GM21737 (cell line): ENCODE data around the gene AGAP1.

ENCODE experiments used
- ATAC-seq: cut with Tn5 transposase; IDR thresholded peaks from one replicate; pipeline ENCODE4 v1.9.1; 2021; ENCODE audit warnings: mild to moderate bottlenecking, moderate library complexity; ENCODE audit not compliant: unreplicated experiment

AGAP1 gene

DNA sequence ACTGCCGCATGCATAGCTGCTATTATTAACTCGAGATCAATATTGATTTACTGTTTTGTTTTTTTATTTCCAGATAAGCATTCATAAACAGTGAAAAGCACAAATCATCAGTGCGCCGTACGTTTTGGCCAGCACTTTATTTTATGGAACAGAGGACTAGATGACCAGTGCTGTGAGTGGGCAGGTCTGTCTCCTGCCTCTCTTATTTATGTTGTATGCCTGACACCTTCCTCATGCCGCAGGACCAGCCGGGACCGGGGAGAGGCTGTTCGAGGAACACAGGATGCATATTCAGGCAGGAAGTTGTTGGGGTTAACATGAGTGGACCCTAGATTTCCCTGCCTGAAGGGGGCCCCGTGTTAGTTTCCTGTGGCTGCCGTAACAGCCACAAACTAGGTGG is 72.6 kb downstream of the AGAP1 start:
- no peak for ATAC-seq

DNA sequence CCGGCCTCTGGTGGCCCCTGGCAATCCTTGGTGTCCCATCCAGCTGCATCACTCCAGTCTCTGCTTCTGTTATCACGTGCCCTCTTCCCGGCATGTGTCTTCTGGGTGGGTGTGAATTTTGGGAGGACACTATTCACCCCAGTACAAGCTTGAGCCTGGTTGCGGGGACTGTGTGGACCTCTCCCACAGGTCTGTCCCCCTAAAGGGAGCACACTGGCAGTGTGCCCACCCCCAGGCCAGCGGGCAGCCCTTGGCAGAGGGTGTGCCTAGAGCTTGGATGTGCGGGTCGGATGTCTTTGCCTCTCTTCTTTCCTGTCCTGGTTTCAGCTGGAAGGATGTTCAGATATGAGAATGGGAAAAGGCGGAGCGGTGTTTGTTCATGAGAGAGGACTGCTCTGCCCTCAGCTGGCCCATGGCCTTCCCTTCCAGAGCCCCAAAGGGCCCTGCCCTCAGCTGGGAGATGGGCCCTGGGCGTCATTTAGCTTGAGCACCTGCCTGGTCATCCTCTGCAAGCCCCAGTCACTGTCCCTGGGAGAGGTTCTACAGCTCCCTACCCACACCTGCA is 73.2 kb downstream of the AGAP1 start:
- ATAC-seq: no peak

DNA sequence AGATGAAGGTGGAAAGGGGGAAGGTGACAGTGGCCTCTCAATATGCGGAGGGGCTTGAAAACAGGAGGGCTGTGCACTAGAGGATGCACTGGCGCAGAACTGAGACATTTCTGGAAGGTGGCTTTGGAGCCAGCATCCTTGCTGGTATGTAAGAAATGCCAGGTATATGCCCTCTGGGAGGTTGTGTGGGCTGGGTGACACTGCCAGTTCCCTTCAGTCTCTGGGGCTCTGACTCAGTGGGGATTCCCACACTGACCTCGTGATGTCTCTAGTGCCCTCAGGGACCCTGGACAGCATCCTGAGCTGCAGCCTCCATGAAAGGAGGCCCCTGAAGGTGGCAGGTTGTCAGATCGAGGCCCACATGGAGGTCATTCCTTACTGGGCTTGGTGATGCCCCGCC is 74.0 kb downstream of the AGAP1 start:
- no peak for ATAC-seq

DNA sequence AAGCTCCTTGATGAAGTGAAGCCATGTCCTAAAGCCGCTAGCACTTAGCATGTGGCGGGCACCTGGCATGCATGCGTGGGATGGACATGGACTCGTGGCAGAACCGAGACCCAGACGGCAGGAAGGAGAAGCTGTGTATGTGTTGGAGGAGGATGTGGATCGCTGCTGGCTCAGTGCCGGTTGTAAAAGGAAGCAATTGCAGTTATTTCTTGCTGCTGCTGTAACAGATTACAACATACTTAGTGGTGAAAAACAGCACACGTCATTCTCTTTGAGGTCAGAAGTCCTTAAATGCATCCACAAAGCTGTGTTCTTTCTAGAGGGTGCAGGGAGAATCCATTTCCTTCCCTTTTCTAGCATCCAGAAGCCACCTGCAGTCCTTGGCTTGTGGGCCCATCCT is 74.6 kb downstream of the AGAP1 start:
- ATAC-seq: no peak

DNA sequence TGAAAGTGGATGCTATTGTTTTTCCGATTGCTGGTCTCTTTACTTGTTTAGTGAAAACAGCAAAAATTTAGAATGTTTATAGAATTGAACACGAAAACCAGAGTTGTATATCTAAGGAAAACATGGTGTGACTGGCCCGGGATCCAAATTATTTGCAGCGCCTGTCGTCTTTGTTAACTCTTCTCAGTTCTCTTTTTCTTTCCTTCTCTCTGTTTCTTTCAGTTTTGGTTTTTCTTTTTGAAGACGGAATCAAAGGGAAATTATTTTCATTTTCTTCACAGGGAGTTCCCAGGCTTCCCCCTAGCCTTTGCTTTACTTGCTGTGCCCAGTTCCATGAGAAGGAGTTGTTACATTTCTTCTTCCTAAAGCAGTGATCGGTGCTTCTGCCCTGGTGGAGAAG is 76.0 kb downstream of the AGAP1 start:
- ATAC-seq: no peak

DNA sequence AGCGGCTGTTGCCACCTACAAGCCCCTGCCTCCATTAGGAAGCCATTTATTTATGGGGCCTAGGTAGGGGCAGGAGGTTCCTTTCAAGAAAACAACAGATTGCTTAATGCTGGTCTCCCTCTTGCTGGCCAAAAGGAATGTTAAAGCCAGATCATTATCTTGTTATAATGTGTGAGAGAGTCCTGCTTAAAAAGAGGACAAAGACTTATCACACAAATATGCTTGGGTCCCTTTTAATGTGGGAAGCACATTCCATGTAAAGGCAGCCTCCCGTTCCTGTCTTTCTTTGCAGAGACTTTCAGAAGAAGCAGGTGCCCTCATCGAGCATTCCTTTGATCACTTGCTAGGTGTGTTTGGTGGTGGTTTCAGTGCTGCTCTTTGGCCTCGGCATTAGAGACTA is 76.4 kb downstream of the AGAP1 start:
- no peak for ATAC-seq

DNA sequence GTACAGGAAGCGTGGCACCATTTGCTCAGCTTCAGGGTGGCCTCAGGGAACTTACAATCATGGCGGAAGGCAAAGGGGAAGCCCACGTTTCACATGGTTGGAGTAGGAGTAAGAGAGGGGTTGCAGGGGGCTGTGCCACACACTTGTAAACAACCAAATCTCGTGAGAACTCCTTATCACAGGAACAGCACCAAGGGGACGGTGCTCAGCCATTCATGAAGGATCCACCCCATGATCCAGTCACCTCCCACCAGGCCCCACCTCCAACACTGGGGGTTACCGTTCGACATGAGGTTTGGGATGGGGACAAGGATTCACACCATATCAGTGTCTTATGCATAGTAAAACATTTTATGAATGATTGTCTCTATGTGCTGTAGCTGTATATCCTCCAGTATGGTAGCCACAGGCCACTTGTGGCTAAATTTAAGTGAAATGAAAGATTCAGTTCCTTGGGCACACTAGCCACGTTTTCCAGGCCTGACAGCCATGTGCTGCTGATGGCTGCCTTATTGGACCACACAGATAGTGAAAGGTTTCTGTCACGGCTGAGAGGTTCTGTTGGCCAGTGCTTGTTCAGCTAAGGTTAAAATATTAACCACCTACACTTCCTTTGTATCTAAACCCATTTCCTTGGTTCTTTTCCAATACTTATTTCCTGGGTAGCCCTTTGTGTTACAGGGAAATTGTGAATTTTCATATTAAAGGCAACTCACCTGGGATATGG is 77.3 kb downstream of the AGAP1 start:
- no peak for ATAC-seq

DNA sequence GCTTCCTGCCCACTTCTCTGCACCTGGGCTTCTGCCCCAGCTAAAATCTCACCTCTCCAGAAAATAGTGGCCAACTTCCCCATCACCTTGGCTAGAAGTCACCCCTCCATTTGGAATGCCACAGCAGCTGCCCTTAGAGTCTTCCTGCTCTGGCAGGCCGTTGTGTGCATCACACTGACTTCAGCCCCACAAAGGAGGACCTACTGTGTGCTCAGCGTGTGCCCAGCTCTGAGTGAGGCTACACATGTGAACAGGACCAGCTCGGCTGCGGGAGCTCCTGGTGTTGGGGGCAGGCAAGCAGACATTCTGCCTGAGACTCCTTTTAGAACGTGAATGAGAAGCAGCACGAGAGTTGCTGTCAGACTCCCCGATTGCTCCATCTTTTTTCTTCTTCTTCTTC is 78.7 kb downstream of the AGAP1 start:
- ATAC-seq: no peak

DNA sequence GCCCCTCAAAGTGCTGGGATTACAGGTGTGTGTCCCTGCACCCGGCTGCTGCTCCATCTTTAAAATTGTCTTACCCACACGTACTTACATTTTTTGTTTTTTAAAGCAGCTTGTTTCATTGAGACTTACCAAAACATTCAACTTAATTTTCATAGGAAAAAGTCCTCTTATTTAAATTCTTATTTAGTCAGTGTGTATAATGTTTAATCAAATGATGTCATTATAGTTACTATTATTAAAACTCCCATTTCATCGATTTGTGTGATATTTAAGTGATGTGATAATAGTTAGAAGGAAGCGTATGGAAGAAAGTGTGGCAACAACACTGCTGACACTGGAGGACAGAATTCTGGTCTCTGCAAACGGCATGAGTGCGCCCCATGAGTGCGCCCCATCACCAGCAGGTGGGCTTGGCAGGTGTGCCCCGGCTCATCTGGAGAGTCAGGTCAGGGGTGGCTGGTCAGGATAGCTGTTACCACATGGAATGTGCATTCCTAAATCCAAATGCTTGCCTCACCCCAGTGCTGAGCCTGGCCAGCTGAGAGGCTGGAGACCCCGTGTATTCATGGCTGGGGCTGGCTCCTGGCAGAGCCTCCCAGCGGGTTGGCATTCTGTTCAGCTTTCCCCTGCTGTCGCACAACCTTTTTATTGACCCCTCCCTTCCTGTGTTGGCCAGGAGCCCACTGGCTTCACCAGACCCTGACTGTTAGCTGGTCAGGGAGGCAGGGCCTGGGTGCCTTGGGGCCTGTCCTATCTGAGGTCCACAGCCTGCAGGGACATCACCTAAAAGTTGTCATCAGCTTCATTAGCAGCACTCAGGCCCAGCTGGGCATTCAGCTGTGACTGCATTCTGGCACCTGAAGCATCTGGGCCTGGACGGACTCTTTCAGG is 79.7 kb downstream of the AGAP1 start:
- no peak for ATAC-seq

DNA sequence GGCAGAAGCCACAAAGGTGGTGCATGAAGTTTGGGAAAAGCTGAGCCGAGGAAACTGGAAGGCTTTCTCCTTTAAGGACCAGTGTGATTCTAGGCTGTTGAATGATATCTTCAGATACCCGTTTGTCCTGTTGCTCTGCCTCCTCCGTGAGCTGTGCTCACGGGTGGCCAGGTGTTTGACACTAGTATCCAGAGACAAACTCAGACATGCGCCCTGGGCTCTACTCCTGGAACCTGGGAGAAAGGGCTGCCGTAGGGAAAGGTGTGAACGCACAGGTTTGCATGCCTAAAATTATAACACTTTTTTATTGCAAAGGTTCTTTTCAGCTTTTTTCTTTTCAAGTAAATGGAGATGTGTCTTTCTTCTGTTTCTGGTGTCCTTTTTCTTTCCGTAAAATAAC is 81.6 kb downstream of the AGAP1 start:
- ATAC-seq: no peak

DNA sequence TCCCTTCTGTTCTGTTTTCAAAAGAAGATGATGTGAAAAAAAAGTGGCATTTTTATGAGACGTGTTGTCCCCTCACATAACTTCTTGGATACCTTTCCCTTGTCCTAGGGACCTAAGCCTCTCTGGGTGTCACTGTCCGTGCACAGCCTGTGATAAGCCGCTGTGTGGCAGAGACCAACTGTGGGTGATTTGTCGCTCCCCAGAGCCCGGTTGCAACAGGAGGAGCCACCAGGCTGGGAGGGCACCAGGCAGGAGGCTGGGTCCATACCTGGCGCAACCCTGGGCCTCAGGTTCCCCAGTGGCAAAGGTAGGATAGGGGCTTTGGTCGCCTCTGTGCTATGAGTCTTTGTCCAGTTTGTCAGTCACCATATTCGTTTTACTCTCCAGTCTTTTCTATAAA is 82.1 kb downstream of the AGAP1 start:
- no peak for ATAC-seq

DNA sequence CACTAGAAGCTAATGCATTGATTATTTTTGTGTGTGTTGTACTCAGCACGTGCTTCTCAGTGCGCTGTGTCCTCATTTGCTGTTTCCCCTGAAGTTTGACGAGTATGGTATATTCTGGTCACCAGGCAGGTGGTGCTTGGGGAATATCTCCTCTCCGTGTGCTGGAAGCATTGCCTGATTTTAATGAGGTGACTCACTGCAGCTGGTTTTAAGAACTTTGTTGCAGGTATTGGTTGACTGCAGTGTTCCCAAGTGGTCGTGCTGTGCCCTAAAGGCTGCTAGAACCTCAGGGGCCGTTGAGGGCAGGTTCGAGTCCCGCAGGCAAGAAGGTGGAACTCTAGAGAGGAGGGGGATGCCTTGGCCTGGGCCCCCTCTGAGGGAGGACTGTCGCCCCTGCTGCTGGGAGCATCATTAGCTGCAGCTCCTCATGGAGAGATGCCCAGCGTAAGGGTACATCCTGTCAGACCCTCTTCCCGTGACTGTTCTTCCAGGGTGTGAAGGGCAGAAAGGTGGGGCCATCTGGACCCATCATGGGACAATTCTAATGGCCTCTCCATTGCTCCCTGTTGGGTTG is 82.6 kb downstream of the AGAP1 start:
- ATAC-seq: no peak

DNA sequence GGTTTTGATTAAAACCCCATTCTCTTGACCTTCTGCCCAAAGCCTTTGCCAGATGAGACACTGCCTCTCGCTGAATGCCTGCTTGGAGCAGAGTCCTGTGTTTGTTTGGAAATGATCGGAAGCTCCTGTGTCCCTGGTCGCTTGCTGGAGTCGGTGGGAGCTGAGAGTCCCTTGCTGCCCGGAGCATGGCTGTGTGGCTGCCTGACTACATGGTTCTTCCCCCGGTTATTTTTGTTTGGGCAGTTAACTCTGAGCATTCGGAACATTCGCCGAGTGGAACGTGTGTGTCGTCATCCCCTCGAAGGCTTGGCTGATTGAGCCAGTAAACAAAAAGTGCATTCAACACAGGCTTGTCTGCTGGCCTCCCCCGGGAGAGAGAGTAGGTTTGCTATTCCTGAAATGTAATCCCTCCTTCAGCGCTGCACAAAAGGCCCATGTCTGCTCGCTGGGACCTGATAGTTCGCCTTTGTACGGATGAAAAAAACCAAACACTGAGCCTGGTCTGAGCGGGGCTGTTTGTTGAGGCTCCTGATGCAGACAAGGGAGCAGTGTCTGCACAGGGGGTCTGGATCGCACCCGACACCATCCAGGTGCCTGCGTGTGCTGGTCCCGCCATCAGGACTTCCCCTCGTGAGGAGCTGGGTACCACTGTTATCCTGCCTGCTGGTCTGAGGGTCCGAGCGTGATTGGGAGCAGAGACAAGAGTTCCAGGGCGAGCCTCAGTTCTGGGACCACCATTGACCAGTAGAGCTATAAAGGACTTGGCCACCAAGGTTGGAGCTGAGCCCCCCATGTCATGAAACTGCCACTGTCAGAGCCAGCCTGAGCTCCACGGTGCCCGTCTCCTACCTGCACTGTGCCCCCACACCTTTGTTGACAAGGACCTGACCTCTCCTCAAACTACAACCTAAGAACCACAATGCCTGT is 83.8 kb downstream of the AGAP1 start:
- no peak for ATAC-seq

DNA sequence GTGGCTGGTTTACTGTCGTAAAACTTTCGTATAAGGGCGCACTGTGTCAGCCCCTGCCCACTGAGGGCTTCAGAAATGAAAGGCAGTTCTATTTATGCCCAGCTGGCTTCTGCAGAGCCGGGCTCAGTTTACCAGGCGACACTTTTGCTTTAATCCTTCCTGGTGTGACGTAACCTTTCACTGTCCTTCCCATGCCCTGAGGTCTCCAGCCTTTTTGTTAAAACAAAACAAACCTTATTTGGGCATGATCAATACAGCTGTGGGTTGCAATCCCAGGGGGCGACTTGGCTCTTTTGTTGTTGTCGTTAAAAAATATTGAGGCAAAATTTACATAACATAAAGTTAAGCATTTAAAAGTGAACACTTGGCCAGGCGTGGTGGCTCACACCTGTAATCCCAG is 85.3 kb downstream of the AGAP1 start:
- ATAC-seq: no peak

DNA sequence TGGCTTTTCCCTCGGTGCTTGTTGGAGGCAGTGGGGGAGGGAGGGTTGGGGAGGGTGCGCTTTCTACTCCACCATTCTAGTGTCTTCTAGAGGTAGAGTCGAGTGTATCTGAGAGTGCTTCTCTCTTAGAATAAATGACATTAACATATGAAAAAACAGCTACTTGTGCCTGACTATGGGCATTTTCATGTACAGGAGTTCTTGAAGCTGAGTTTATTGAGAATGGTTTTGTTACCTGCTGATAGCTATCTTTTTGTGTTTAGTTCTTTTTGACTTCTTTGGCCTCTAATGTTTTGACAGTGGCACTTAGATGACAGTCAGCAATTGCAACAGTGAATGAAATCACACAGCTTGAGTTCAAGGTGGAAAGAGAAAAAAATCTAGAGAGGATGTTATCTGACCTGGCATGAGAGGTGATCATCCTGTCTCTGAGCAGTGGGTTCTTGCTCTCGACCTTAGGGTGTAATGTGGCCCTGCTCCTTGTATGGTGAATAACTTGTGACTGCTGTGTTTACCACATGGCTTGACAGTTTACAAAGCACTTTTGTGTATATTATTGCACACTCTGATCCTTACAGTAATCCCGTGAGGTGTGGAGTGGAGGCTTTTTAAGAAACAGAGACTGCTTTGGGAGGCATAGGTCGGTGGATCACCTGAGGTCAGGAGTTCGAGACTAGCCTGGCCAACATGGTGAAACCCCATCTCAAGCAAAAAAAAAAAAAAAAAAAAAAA is 86.7 kb downstream of the AGAP1 start:
- ATAC-seq: no peak

DNA sequence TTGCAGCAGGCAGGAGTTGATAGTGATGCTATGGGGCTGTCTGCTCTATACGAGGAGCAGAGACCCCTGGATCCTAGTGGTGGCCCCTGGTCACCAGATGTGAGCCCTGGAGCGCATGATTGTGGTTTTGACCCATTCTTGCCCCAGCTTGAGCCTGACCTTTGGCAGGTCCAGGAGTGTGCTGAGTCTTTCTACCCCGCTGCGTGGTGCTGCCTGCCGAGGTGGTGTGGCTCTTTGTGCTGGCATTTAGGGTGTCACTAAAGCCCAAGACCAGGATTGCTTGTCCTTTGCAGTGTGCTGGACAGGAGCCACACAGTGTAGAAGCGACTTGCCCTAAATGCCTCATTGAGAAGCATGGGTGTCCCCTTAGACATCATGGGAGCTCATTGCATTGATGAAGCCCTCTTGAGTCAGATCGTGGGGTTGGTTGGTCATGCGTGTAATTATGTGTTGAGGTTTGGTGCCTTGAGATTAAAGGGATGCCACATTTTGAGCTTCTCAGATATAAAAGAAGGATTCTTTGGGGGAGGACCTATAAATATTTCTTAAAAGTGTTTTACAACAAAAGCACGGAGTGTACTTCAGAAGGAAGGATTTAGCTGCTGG is 88.3 kb downstream of the AGAP1 start:
- no peak for ATAC-seq

DNA sequence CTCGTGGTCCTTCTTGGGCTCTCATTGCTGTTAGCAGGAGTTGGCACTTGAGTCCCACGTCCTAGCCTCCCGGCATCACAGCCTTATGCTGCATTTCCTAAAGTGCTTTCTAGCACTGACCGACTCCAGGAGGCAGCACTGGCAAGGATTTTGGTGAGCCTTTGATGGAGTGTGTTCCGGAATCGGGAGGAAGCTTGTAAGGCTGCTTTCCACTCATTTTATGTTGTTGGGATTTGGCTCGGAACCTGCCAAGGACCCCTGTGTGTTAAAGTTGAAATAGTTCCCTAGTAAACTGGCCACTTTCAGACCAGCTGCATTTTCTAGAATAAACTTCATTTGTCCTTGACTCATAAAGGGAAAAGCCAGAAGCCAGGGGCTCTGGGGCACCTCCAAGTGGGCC is 88.9 kb downstream of the AGAP1 start:
- no peak for ATAC-seq

DNA sequence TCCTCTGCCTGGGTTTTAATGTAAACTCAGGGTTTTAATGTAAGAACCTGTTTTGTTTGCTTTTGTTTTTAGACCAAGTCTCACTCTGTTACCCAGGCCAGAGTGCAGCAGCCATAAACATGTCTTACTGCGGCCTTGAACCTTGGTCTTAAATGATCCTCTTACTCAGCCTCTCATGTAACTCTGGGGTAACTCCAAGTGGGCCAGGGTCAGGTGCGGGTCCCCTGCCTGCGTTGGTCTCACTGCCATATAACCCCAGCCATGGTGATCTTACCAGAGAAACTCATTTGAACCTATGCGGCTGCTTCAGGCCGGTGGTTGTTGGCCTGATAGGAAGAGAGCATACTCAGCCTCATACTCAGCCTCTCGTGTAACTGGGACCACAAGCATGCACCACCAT is 89.3 kb downstream of the AGAP1 start:
- no peak for ATAC-seq

DNA sequence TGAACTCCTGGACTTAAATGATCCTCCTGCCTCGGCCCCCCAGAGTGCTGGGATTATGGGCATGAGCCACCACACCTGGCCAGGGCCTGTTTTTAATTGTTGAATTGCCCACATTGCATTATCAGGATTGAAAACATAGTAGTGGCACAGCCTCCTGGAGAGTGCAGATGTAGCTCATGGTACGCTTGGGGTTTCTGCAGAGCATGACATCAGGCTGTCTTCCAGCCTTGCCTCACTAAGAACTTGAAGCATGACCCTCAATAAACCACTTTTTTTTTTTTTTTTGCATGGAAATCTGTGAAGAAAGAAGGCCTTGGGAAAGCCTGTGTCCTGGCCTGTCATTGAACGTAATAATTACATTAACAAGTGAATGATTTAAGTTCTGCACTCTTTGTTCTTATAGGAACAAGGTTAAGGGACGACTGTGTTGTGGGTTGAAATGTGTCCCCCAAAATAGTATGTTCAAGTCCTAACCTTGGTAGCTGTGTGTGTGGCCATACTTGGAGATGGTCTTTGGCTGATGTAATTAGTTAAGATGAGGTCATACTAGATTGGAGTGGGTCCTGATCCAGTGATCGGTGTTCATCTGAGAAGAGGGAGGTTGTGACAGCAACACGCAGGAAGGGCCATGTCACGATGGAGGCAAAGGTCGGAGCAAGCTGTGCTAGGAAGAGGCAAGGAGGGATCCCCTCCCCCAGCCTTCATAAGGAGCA is 90.2 kb downstream of the AGAP1 start:
- no peak for ATAC-seq
